GM20000 (cell line): Measurements from ENCODE around the gene FRAS1.

ENCODE experiments used
- DNase-seq: peaks from one replicate; pipeline ENCODE4 v3.0.0; 2012; ENCODE audit warnings: low spot score
- CTCF ChIP-seq: IDR thresholded peaks from 2 replicates; pipeline ENCODE4 v1.5.1; 2012; ENCODE audit warnings: mild to moderate bottlenecking, control low read depth; ENCODE audit errors: extremely low read depth, missing control alignments

FRAS1 gene

GRCh38 chr4:78022517-78022916 is 34.6 kb upstream of the FRAS1 start:
- no peak for DNase-seq
- TF ChIP-seq CTCF, result no peak

DNA sequence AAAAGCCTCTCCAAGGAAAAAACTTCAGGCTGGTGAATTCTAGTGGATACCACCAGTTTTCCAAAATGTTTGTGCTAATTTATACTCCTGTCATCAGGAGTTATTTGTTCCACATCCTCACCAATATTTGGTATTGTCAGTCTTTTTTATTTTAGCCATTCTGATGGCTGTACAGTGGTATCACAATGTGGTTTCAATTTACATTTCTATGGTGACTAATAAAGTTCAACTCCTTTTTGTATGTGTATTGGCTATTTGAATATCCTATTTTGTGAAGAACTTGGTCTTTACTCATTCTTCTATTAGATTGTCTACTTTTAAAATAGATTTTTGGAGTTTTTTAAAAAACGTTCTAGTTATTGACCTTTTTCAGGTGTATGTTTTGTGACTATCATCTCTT is 33.0 kb upstream of the FRAS1 start:
- DNase-seq, result no peak
- TF ChIP-seq CTCF, result no peak

DNA sequence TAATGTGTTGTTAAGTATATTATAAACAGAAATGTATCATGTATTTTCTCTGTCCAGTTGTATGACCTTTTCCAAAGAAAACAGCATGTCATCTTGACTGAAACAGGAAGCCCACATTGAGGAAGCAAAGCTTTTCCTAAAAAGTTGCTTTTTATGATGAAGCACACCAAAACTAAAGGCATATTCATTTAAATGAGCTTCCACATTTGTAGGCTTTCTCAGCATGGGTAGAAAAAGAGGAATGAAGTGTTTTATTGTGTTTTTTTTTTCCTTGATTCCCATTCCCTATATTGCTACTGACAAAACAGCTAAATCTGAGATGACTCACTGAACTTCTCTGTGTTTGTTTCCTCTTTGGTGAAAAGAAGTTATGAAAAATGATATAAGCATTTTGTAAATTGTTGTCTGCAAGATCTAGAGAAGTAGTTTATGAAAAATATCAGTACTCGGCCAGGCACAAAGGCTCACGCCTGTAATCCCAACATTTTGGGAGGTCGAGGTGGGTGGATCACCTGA is 32.5 kb upstream of the FRAS1 start:
- no peak for DNase-seq
- no peak for TF ChIP-seq CTCF

DNA sequence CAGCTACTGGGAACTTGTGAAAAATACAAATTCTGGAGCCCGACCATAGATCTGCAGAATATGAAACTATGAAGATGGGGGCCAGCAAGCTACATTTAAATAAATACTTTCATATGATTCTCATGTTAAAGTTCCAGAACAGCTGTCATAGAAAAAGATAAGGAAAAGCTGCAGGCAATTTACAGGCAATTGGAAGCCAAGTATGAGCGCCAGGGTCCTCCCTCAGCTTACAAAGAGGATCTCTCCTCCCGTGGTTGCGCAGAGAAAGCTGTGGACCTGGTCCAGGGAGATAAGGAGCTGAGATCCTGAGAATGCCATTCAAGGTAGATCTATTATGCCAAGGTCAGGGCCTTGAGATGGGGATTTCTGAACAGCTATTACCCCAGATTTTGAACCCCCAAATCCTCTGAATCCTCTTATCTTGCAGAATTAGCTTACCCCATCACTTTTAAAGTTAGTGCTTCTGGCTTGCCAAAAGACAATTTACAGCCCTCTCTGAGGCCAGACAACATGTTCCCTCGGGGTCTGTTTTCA is 25.6 kb upstream of the FRAS1 start:
- DNase-seq, result no peak
- TF ChIP-seq CTCF, result no peak

DNA sequence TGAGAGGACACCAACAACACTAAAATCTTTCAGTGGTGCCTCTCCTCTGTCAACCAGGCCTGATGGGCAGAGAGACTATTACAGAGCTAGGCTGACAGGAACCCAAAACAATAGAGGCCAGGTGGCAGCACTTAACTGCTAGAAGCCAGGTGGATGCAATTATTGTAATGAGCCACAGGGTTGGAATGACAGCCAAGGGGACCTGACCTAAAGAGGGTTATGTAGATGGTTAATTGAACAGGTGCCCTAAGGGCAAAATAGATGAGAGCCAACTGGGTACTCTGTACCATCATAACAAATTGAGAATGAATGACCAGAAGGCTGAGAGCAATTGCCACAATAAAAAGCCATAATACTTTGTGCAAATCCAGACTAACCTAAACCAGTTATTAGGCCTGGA is 24.7 kb upstream of the FRAS1 start:
- no peak for TF ChIP-seq CTCF
- no peak for DNase-seq

GRCh38 chr4:78032929-78033328 is 24.2 kb upstream of the FRAS1 start:
- DNase-seq, result no peak
- no peak for TF ChIP-seq CTCF

DNA sequence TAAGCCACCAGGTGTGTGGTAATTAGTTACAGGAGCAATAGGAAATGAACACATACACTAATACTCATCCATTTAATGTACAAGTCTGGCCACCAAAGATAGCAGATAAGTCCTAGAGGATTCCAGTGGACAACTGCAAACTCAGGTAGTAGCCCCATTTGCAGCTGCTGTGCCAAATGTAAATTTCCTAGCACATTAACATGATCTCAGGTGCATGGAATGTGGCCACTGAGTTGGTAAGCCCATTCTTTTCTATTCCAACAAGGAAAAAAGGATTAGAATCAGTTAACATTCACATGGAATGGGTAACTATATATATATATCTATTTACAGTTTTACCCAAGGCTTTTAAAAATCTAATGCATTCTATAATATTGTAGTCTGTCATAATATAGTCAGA is 23.3 kb upstream of the FRAS1 start:
- DNase-seq, result no peak
- TF ChIP-seq CTCF, result no peak
